Measurements from ENCODE around the gene ITGA5.

Gene ITGA5

GRCh38 chr12:54368709-54369596 lies 50.1 kb downstream of the ITGA5 start:
- H3K4me1 ChIP-seq (ENCODE audit: control insufficient read depth, insufficient read depth, low read length, poor library complexity, severe bottlenecking), result peaks cover 25% of the 10 kb centered on the region
- no peaks in the 10 kb centered on the region for H3K9me3 ChIP-seq (ENCODE audit: control insufficient read depth, low read length)
- WGBS, 2 experiments (ENCODE audit: insufficient coverage in 2 of 2), result 35 to 38% methylated on average over 29 to 38 of the region's 40 CpGs
- H3K4me3 ChIP-seq (ENCODE audit: extremely low read depth, insufficient read depth, low read length, poor library complexity, severe bottlenecking), result no peak overlapping the region
- no peak overlapping the region for H3K27ac ChIP-seq (ENCODE audit: low read depth, low read length, severe bottlenecking)
- H3K36me3 ChIP-seq (ENCODE audit: control insufficient read depth, insufficient read depth, low read length), result peaks cover 16% of the 10 kb centered on the region

GRCh38 chr12:54368025-54368708 lies 50.9 kb downstream of the ITGA5 start:
- Histone ChIP-seq H3K36me3 (ENCODE audit: control insufficient read depth, insufficient read depth, low read length) (peaks cover 16% of the 10 kb centered on the region), H3K27ac (ENCODE audit: low read depth, low read length, severe bottlenecking) (no peak overlapping the region), H3K4me1 (ENCODE audit: control insufficient read depth, insufficient read depth, low read length, poor library complexity, severe bottlenecking) (peaks cover 25% of the 10 kb centered on the region), H3K4me3 (ENCODE audit: extremely low read depth, insufficient read depth, low read length, poor library complexity, severe bottlenecking) (no peak overlapping the region), H3K9me3 (ENCODE audit: control insufficient read depth, low read length) (no peaks in the 10 kb centered on the region)
- WGBS, 2 experiments (ENCODE audit: insufficient coverage in 2 of 2), result 7 to 14% methylated on average over 3 of the region's 5 CpGs

- no peaks in the 10 kb centered on the region for H3K36me3 ChIP-seq (ENCODE audit: control insufficient read depth, insufficient read depth, low read length)
- peaks cover 33% of the 10 kb centered on the region for H3K4me1 ChIP-seq (ENCODE audit: control insufficient read depth, insufficient read depth, low read length, poor library complexity, severe bottlenecking)
- WGBS, 2 experiments (ENCODE audit: insufficient coverage in 2 of 2), result 91 to 92% methylated on average over 2 to 4 of the region's 4 CpGs
- H3K4me3 ChIP-seq (ENCODE audit: extremely low read depth, insufficient read depth, low read length, poor library complexity, severe bottlenecking), result no peak within 1 kb of the TSS
- no peak within 1 kb of the TSS for H3K27ac ChIP-seq (ENCODE audit: low read depth, low read length, severe bottlenecking)
- H3K9me3 ChIP-seq (ENCODE audit: control insufficient read depth, low read length), result no peaks in the 10 kb centered on the region
Observed at GRCh38 chr12:54364413-54364812, 54.7 kb downstream of the ITGA5 start, which contains the start of gene GPR84. TSS of gene GPR84 (minus strand) at chr12:54364486. CDS start at chr12:54363851, 635 bp downstream.

DNA sequence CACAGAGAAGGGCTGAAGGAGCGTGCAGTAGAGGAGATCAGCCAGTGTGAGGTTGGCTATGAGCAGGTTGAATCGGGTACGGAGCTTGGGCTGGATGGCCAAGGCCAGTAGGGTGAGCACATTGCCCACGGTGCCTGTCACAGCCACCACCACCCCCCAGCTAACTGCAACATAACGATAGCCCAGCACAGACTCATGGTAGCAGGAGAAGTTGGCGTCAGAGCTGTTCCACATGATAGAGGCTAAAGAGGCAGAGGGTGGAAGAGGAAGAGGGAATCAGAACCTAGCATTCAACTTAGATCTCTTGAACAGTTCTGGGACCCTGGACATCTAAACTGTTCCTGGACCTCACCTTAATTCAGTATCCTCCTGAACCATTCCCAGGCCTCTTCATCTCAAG lies 55.4 kb downstream of the ITGA5 start:
- no peaks in the 10 kb centered on the region for H3K9me3 ChIP-seq (ENCODE audit: control insufficient read depth, low read length)
- no peak overlapping the region for H3K27ac ChIP-seq (ENCODE audit: low read depth, low read length, severe bottlenecking)
- peaks cover 26% of the 10 kb centered on the region for H3K4me1 ChIP-seq (ENCODE audit: control insufficient read depth, insufficient read depth, low read length, poor library complexity, severe bottlenecking)
- H3K36me3 ChIP-seq (ENCODE audit: control insufficient read depth, insufficient read depth, low read length), result no peaks in the 10 kb centered on the region
- 80% methylated on average over 2 to 3 of the region's 6 CpGs for WGBS, 2 experiments (ENCODE audit: insufficient coverage in 2 of 2)
- no peak overlapping the region for H3K4me3 ChIP-seq (ENCODE audit: extremely low read depth, insufficient read depth, low read length, poor library complexity, severe bottlenecking)

DNA sequence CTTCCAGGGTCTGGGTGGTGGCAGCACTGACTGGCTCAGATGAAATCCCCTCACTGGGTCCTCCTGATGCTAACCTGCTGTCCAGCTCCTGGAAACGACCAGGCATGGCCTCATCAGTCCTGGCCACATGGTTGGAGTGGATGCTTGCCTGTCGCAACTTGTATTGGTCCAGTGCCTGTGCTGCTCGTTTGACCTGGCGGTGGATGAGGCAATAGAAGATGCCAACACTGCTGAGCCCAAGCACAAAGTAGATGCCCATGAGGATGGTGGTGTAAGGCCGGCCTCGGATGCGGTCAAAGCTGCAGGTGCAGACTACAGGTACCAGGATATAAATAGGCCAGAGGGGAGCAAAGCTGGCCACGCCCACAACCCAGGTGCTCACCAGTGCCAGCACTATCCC lies 56.0 kb downstream of the ITGA5 start:
- 87 to 92% methylated on average over 8 of the region's 8 CpGs for WGBS, 2 experiments (ENCODE audit: insufficient coverage in 2 of 2)
- H3K4me3 ChIP-seq (ENCODE audit: extremely low read depth, insufficient read depth, low read length, poor library complexity, severe bottlenecking), result no peak overlapping the region

DNA sequence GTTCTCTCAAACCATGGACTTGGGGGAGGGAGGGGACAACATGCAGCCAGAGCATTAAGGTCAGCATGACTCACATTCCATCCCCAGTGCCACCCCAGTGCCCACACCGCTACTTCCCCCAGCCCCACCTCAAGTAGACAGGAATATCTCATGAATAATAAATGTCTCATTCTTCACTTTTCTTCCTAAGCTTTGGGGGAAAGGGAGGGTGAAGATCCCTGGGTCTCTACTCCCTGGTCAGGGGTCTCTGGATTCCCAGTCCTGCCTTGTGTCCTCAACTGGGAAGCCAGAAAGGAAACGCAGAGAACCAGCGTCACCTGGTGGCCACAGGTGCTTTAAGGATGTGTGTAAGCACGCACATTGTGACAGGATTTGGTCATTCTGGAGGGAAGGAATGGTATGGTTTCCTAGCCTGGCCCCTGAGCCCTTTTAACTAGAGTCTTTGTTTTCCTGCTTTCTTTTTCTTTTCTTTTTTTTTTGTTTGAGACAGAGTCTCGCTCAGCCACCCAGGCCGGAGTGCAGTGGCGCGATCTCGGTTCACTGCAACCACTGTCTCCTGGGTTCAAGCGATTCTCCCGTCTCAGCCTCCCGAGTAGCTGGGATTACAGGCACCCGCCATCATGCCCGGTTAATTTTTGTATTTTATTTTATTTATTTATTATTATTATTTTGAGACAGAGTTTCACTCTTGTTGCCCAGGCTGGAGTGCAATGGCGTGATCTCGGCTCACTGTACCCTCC lies 58.2 kb downstream of the ITGA5 start:
- H3K27ac ChIP-seq (ENCODE audit: low read depth, low read length, severe bottlenecking), result peak overlapping the region; percentile 92
- 46 to 61% methylated on average over 2 to 9 of the region's 16 CpGs for WGBS, 2 experiments (ENCODE audit: insufficient coverage in 2 of 2)
- H3K4me3 ChIP-seq (ENCODE audit: extremely low read depth, insufficient read depth, low read length, poor library complexity, severe bottlenecking), result no peak overlapping the region
- H3K36me3 ChIP-seq (ENCODE audit: control insufficient read depth, insufficient read depth, low read length), result no peaks in the 10 kb centered on the region
- H3K4me1 ChIP-seq (ENCODE audit: control insufficient read depth, insufficient read depth, low read length, poor library complexity, severe bottlenecking), result peaks cover 37% of the 10 kb centered on the region
- H3K9me3 ChIP-seq (ENCODE audit: control insufficient read depth, low read length), result no peaks in the 10 kb centered on the region

More for the DNA sequence above, 56.0 kb downstream of the ITGA5 start:
- Histone ChIP-seq H3K27ac (ENCODE audit: low read depth, low read length, severe bottlenecking) (no peak overlapping the region), H3K36me3 (ENCODE audit: control insufficient read depth, insufficient read depth, low read length) (no peaks in the 10 kb centered on the region), H3K9me3 (ENCODE audit: control insufficient read depth, low read length) (no peaks in the 10 kb centered on the region), H3K4me1 (ENCODE audit: control insufficient read depth, insufficient read depth, low read length, poor library complexity, severe bottlenecking) (peaks cover 21% of the 10 kb centered on the region)

GRCh38 chr12:54359762-54360351 lies 59.2 kb downstream of the ITGA5 start:
- peaks cover 46% of the 10 kb centered on the region for H3K4me1 ChIP-seq (ENCODE audit: control insufficient read depth, insufficient read depth, low read length, poor library complexity, severe bottlenecking)
- no peaks in the 10 kb centered on the region for H3K9me3 ChIP-seq (ENCODE audit: control insufficient read depth, low read length)
- 66 to 95% methylated on average over 3 to 4 of the region's 9 CpGs for WGBS, 2 experiments (ENCODE audit: insufficient coverage in 2 of 2)
- H3K36me3 ChIP-seq (ENCODE audit: control insufficient read depth, insufficient read depth, low read length), result no peaks in the 10 kb centered on the region
- peak overlapping the region; percentile 92 for H3K27ac ChIP-seq (ENCODE audit: low read depth, low read length, severe bottlenecking)
- peak overlapping the region; percentile 50 for H3K4me3 ChIP-seq (ENCODE audit: extremely low read depth, insufficient read depth, low read length, poor library complexity, severe bottlenecking)

- peak overlapping the region; percentile 50 for H3K4me3 ChIP-seq (ENCODE audit: extremely low read depth, insufficient read depth, low read length, poor library complexity, severe bottlenecking)
- peak overlapping the region; percentile 92 for H3K27ac ChIP-seq (ENCODE audit: low read depth, low read length, severe bottlenecking)
- no peaks in the 10 kb centered on the region for H3K36me3 ChIP-seq (ENCODE audit: control insufficient read depth, insufficient read depth, low read length)
- peaks cover 50% of the 10 kb centered on the region for H3K4me1 ChIP-seq (ENCODE audit: control insufficient read depth, insufficient read depth, low read length, poor library complexity, severe bottlenecking)
- 0 to 1% methylated on average over 22 to 28 of the region's 40 CpGs for WGBS, 2 experiments (ENCODE audit: insufficient coverage in 2 of 2)
- H3K9me3 ChIP-seq (ENCODE audit: control insufficient read depth, low read length), result no peaks in the 10 kb centered on the region
Observed at GRCh38 chr12:54358945-54359761, 59.9 kb downstream of the ITGA5 start.

DNA sequence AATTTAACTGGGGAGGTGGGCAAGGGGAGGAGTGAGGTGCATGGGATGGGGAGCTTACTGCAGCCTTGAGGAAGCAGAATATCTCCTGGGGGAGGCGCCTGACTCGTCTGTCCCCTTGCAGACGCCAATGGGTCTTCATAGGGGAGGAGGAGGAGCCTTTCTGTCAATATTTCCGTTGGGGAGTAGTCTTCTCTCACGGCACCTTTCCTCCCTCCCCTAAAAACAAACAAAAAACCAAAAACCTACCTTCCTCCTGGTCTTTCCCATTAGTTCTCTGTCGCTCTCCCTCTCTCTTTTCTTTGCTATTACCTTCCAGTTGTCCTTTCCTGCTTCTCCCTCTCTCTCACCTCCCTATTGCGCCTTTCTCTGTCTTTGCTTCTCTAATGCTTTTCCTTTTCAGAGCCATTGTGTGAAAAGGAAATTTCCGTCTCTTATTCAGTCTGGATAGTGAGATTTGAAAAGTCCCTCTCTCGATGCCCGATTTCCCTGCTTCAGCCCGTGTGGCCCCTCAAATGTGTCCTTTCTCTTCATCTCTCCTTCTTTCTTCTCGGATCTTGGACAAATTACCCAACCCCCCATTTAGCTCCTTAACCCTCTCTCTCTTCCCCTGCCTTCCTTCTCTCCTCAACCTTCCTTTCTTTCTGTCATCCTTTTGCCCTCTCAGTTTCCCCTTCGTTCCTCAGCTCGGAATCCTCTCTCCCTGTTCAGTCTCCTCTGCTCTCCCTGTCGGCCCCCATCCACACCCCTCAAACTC lies 60.7 kb downstream of the ITGA5 start:
- H3K4me3 ChIP-seq (ENCODE audit: extremely low read depth, insufficient read depth, low read length, poor library complexity, severe bottlenecking), result peak overlapping the region; percentile 50
- H3K36me3 ChIP-seq (ENCODE audit: control insufficient read depth, insufficient read depth, low read length), result no peaks in the 10 kb centered on the region
- peaks cover 57% of the 10 kb centered on the region for H3K4me1 ChIP-seq (ENCODE audit: control insufficient read depth, insufficient read depth, low read length, poor library complexity, severe bottlenecking)
- H3K27ac ChIP-seq (ENCODE audit: low read depth, low read length, severe bottlenecking), result peak overlapping the region; percentile 92
- WGBS, 2 experiments (ENCODE audit: insufficient coverage in 2 of 2), result 1 to 7% methylated on average over 10 of the region's 15 CpGs
- no peaks in the 10 kb centered on the region for H3K9me3 ChIP-seq (ENCODE audit: control insufficient read depth, low read length)
